PFSK-1 (cell line): Measurements from ENCODE around the gene CYB5B.

Source experiments
- POLR2AphosphoS5 ChIP-seq: IDR thresholded peaks from 2 replicates; pipeline ENCODE4 v1.6.1; 2012; ENCODE audit warnings: low read depth, mild to moderate bottlenecking, control low read depth, low read length, moderate library complexity
- SIN3A ChIP-seq: IDR thresholded peaks from 2 replicates; pipeline ENCODE4 v1.6.1; 2012; ENCODE audit warnings: mild to moderate bottlenecking, low read length, moderate library complexity, borderline replicate concordance; ENCODE audit not compliant: insufficient read depth

DNA sequence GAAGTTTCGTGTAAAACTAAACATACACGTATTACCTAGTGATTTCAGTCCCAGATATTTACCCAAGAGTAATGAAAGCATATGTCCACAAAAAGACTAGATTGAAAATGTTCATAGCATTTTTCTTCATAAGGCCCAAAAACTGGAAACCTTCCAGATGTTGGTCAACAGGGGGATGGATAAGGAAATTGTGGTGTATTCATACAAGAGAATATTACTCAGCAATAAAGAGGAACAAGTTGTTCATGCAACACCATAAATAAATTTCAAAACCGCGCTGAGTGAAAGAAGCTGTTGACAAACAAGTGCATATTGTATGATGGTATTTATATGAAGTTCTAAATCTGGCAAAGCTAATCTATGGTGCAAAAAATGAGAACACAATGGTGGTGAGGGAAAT lies 87.2 kb downstream of the CYB5B start:
- TF ChIP-seq POLR2AphosphoS5: no peak
- no peak for TF ChIP-seq SIN3A
